Measurements from ENCODE around the gene NFKB1. TPM values are rescaled to one million over a fixed set of nuclear protein-coding genes. Genes with fewer than 3 reads are reported as not detected.

Gene NFKB1
- total and polyA plus RNA-seq, 10 of the 15 experiments (the other 5 are each of a cell fraction or from before 2014, with no cell fraction given): 8.7 to 110 (median 57.3) TPM

DNA sequence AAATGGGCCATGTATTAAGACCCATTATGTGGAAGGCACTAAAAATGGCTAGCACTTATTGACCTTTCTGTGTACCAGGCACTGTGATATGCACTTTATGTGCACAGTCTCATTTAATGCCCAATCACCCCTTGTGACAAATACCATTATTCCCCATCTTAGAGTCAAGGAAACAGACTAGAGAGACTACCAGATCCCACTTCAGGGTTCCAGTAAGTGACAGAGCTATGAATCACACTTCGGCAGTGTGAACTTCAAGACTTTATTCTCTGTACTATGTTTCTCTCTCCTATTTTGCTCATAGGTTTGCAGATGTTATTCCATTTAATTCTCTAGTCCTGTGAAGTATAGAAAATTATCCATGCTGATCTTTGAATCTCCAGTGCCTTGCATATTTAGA, 107.0 kb downstream of the NFKB1 start:
- peaks cover 30 to 59% of the 10 kb centered on the region in 2 experiments for H3K36me3 ChIP-seq (ENCODE audit: control insufficient read depth in 2 of 2, insufficient read depth in 2 of 2, low read length in 1 of 2)
- no peaks in the 10 kb centered on the region for H3K27me3 ChIP-seq (replicated peaks in 1 of 2; ENCODE audit: control insufficient read depth in 2 of 2, insufficient read depth in 2 of 2, low read length in 1 of 2)
- H2AFZ ChIP-seq (ENCODE audit: control insufficient read depth, low read depth, low read length): no peak overlapping the region
- RAD21 ChIA-PET (ENCODE audit: unreplicated experiment): interaction anchor here (0.8 to 1.4 kb wide), 2 partner anchors 97 to 177 kb away, joined by 3 to 5 read pairs; no protein-coding TSS in a partner anchor
- WGBS (ENCODE audit: insufficient coverage, insufficient replicate concordance, low lambda C conversion rate, missing lambda C conversion rate): 100% methylated on average over 1 of the region's 1 CpG
- H3K9ac ChIP-seq (ENCODE audit: control insufficient read depth, insufficient read depth, low read length): no peak overlapping the region
- CTCF ChIA-PET: interaction anchor here (0.8 to 1.9 kb wide), 3 partner anchors 22 to 160 kb away, joined by 3 to 4 read pairs (median 3); no protein-coding TSS in a partner anchor
- DNase-seq (ENCODE audit: low read depth, low spot score) (no peak), FAIRE-seq (no peak), ATAC-seq (no peak)
- no peak overlapping the region for H3K27ac ChIP-seq (ENCODE audit: control insufficient read depth, insufficient read depth)
- BruUV-seq (replicated peaks): TSS peak; percentile 15
- no peak overlapping the region for H3K4me2 ChIP-seq (ENCODE audit: control insufficient read depth, insufficient read depth)
- SMC1A ChIA-PET (ENCODE audit: uncharacterized antibody, unreplicated experiment): no interaction called here
- H3K4me3 ChIP-seq: no peak overlapping the region
- in situ Hi-C loops (cut with MboI) (no loop called here), intact Hi-C loops (cut with micrococcal nuclease; ENCODE audit: unreplicated experiment) (no loop called here)
- no peaks in the 10 kb centered on the region for H3K4me1 ChIP-seq (ENCODE audit: control insufficient read depth, insufficient read depth, low read length)
- H4K20me1 ChIP-seq (ENCODE audit: control insufficient read depth, insufficient read depth): no peaks in the 10 kb centered on the region
- H3K9me3 ChIP-seq (replicated peaks; ENCODE audit: control insufficient read depth, insufficient read depth, low read length): no peaks in the 10 kb centered on the region
- POLR2A ChIA-PET: no interaction called here
- TF ChIP-seq, protein P1, sequence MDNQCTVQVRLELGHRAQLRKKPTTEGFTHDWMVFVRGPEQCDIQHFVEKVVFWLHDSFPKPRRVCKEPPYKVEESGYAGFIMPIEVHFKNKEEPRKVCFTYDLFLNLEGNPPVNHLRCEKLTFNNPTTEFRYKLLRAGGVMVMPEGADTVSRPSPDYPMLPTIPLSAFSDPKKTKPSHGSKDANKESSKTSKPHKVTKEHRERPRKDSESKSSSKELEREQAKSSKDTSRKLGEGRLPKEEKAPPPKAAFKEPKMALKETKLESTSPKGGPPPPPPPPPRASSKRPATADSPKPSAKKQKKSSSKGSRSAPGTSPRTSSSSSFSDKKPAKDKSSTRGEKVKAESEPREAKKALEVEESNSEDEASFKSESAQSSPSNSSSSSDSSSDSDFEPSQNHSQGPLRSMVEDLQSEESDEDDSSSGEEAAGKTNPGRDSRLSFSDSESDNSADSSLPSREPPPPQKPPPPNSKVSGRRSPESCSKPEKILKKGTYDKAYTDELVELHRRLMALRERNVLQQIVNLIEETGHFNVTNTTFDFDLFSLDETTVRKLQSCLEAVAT (IDR thresholded peaks at IDR 0.05): no peak
- TF ChIP-seq BHLHE40 (IDR thresholded peaks at IDR 0.05; ENCODE audit: borderline replicate concordance in 1 of 2, low read depth in 2 of 2, low read length in 1 of 2): no peak
- TF ChIP-seq, protein P2, sequence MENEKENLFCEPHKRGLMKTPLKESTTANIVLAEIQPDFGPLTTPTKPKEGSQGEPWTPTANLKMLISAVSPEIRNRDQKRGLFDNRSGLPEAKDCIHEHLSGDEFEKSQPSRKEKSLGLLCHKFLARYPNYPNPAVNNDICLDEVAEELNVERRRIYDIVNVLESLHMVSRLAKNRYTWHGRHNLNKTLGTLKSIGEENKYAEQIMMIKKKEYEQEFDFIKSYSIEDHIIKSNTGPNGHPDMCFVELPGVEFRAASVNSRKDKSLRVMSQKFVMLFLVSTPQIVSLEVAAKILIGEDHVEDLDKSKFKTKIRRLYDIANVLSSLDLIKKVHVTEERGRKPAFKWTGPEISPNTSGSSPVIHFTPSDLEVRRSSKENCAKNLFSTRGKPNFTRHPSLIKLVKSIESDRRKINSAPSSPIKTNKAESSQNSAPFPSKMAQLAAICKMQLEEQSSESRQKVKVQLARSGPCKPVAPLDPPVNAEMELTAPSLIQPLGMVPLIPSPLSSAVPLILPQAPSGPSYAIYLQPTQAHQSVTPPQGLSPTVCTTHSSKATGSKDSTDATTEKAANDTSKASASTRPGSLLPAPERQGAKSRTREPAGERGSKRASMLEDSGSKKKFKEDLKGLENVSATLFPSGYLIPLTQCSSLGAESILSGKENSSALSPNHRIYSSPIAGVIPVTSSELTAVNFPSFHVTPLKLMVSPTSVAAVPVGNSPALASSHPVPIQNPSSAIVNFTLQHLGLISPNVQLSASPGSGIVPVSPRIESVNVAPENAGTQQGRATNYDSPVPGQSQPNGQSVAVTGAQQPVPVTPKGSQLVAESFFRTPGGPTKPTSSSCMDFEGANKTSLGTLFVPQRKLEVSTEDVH (IDR thresholded peaks at IDR 0.05; ENCODE audit: low read depth, partially characterized antibody): no peak
- TF ChIP-seq SMARCA5 (IDR thresholded peaks at IDR 0.05): no peak
- no peak for TF ChIP-seq PAX5 (IDR thresholded peaks at IDR 0.05; ENCODE audit: borderline replicate concordance, low read depth, low read length)
- TF ChIP-seq, protein P3, sequence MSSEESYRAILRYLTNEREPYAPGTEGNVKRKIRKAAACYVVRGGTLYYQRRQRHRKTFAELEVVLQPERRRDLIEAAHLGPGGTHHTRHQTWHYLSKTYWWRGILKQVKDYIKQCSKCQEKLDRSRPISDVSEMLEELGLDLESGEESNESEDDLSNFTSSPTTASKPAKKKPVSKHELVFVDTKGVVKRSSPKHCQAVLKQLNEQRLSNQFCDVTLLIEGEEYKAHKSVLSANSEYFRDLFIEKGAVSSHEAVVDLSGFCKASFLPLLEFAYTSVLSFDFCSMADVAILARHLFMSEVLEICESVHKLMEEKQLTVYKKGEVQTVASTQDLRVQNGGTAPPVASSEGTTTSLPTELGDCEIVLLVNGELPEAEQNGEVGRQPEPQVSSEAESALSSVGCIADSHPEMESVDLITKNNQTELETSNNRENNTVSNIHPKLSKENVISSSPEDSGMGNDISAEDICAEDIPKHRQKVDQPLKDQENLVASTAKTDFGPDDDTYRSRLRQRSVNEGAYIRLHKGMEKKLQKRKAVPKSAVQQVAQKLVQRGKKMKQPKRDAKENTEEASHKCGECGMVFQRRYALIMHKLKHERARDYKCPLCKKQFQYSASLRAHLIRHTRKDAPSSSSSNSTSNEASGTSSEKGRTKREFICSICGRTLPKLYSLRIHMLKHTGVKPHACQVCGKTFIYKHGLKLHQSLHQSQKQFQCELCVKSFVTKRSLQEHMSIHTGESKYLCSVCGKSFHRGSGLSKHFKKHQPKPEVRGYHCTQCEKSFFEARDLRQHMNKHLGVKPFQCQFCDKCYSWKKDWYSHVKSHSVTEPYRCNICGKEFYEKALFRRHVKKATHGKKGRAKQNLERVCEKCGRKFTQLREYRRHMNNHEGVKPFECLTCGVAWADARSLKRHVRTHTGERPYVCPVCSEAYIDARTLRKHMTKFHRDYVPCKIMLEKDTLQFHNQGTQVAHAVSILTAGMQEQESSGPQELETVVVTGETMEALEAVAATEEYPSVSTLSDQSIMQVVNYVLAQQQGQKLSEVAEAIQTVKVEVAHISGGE (CRISPR knock-in tag; IDR thresholded peaks at IDR 0.05): no peak
- TF ChIP-seq MYB (IDR thresholded peaks at IDR 0.05; ENCODE audit: borderline replicate concordance, low read depth, low read length): no peak
- no peak for TF ChIP-seq YY1 (IDR thresholded peaks at IDR 0.05; ENCODE audit: low read depth, low read length)
- no peaks in the 10 kb centered on the region for H3K79me2 ChIP-seq (ENCODE audit: control insufficient read depth, insufficient read depth, low read length)
